HG03432 (cell line): ENCODE measurements around the gene RPS21.

ENCODE experiments used
- ATAC-seq: cut with Tn5 transposase; IDR thresholded peaks from one replicate; pipeline ENCODE4 v1.9.1; 2021; ENCODE audit warnings: mild to moderate bottlenecking, moderate library complexity; ENCODE audit not compliant: unreplicated experiment

The RPS21 gene

GRCh38 chr20:62409931-62410745 is 23.2 kb downstream of the RPS21 start:
- ATAC-seq, result no peak

- ATAC-seq, result no peak
Observed at GRCh38 chr20:62410746-62411478, 24.0 kb downstream of the RPS21 start.

GRCh38 chr20:62411479-62412193 is 24.7 kb downstream of the RPS21 start:
- ATAC-seq, result no peak

- ATAC-seq, result no peak
Observed at GRCh38 chr20:62412194-62413024, 25.5 kb downstream of the RPS21 start.

GRCh38 chr20:62413025-62413570 is 26.2 kb downstream of the RPS21 start:
- ATAC-seq, result no peak

- ATAC-seq, result no peak
Observed at GRCh38 chr20:62413896-62414481, 27.1 kb downstream of the RPS21 start.

GRCh38 chr20:62415354-62416111 is 28.6 kb downstream of the RPS21 start:
- ATAC-seq, result no peak

GRCh38 chr20:62416651-62417637 is 30.0 kb downstream of the RPS21 start:
- ATAC-seq, result no peak

GRCh38 chr20:62417981-62418708 is 31.2 kb downstream of the RPS21 start:
- ATAC-seq, result no peak

- ATAC-seq, result no peak
Observed at GRCh38 chr20:62418709-62419487, 32.0 kb downstream of the RPS21 start.

GRCh38 chr20:62419759-62420158 is 32.9 kb downstream of the RPS21 start:
- no peak for ATAC-seq

GRCh38 chr20:62420846-62421715 is 34.2 kb downstream of the RPS21 start:
- ATAC-seq, result no peak

- no peak for ATAC-seq
Observed at GRCh38 chr20:62421716-62421990, 34.8 kb downstream of the RPS21 start.

- ATAC-seq, result no peak
Observed at GRCh38 chr20:62422636-62423325, 35.9 kb downstream of the RPS21 start.

- no peak for ATAC-seq
Observed at GRCh38 chr20:62423326-62423706, 36.4 kb downstream of the RPS21 start.
